ENCODE measurements around the gene SETD5. TPM values are rescaled to one million over a fixed set of nuclear protein-coding genes. Genes with fewer than 3 reads are reported as not detected.

The SETD5 gene, protein sequence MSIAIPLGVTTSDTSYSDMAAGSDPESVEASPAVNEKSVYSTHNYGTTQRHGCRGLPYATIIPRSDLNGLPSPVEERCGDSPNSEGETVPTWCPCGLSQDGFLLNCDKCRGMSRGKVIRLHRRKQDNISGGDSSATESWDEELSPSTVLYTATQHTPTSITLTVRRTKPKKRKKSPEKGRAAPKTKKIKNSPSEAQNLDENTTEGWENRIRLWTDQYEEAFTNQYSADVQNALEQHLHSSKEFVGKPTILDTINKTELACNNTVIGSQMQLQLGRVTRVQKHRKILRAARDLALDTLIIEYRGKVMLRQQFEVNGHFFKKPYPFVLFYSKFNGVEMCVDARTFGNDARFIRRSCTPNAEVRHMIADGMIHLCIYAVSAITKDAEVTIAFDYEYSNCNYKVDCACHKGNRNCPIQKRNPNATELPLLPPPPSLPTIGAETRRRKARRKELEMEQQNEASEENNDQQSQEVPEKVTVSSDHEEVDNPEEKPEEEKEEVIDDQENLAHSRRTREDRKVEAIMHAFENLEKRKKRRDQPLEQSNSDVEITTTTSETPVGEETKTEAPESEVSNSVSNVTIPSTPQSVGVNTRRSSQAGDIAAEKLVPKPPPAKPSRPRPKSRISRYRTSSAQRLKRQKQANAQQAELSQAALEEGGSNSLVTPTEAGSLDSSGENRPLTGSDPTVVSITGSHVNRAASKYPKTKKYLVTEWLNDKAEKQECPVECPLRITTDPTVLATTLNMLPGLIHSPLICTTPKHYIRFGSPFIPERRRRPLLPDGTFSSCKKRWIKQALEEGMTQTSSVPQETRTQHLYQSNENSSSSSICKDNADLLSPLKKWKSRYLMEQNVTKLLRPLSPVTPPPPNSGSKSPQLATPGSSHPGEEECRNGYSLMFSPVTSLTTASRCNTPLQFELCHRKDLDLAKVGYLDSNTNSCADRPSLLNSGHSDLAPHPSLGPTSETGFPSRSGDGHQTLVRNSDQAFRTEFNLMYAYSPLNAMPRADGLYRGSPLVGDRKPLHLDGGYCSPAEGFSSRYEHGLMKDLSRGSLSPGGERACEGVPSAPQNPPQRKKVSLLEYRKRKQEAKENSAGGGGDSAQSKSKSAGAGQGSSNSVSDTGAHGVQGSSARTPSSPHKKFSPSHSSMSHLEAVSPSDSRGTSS (N-terminal part only)
- polyA plus RNA-seq (2013, experiment 1 of 2) = 210 TPM
- 225 TPM for polyA plus RNA-seq (2013, experiment 2 of 2)

DNA sequence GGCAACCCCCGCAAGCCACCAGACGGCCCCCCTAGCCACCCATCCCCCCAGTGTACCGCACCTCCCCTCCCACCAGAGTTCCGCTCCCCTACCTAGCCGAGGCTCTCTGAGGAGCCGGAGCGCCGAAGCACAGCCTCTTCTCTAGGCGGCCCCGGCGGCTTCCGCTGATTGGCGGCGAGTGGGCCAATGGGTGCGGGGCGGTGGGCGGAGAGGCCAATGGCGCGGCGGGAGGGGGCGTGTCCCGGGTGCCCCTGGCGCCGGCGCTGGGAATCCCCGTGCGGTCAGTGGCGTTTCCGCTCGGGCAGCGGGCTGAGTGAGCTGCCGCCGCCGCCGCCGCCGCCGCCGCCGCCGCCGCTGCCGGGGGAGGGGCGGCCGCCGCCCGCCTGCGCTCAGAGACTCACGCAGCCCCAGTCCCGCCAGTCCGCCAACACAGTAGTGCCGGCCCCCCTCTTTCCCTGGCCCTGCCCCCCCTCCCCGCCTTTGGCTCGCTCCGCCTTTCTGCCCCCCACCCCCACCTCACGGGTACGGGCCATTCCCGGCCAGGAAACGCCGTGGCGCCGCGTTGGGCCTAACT lies at the start of gene SETD5:
TSS of gene SETD5 (plus strand) at position 284 of the 574 bp plus-strand sequence. CDS start 31,324 bp downstream, outside the sequence.
- Histone ChIP-seq H2AK5ac (ENCODE audit: low read depth, low read length) (peak within 1 kb of the TSS; percentile 97), H3K4me1 (ENCODE audit: control insufficient read depth in 2 of 2, insufficient read depth in 1 of 2, low read depth in 1 of 2, low read length in 2 of 2) (peaks cover 4 to 38% of the 10 kb centered on the region in 2 donors), H3K4me3 (ENCODE audit: low read length in 2 of 2) (peak within 1 kb of the TSS; percentile 88 to 93), H3K23ac (ENCODE audit: low read depth, low read length, poor library complexity) (peak within 1 kb of the TSS; percentile 97), H2BK5ac (ENCODE audit: low read length) (peak within 1 kb of the TSS; percentile 95), H3K18ac (ENCODE audit: low read length) (peak within 1 kb of the TSS; percentile 99), H3K79me1 (ENCODE audit: low read depth, low read length) (no peaks in the 10 kb centered on the region), H3K4ac (ENCODE audit: low read length) (peak within 1 kb of the TSS; percentile 56), H3K36me3 (replicated peaks in 1 of 2; ENCODE audit: control insufficient read depth in 2 of 2, insufficient read depth in 2 of 2, low read length in 2 of 2) (peaks cover 2 to 35% of the 10 kb centered on the region in 2 donors), H3K27ac (replicated peaks; ENCODE audit: low read length) (peak within 1 kb of the TSS; percentile 96), H3K9ac (ENCODE audit: low read depth, low read length, poor library complexity) (peak within 1 kb of the TSS; percentile 99), H4K8ac (ENCODE audit: low read depth, low read length) (no peak within 1 kb of the TSS), H3K14ac (ENCODE audit: low read length) (peak within 1 kb of the TSS; percentile 3), H2BK120ac (ENCODE audit: low read depth, low read length) (peak within 1 kb of the TSS; percentile 77), H2BK15ac (ENCODE audit: low read length) (peak within 1 kb of the TSS; percentile 70), H2AFZ (ENCODE audit: low read length) (peak within 1 kb of the TSS; percentile 77), H3K4me2 (ENCODE audit: insufficient read depth, low read length, poor library complexity, severe bottlenecking) (peak within 1 kb of the TSS; percentile 63), H3K27me3 (ENCODE audit: control insufficient read depth in 3 of 3, insufficient read depth in 3 of 3, low read depth in 1 of 3, low read length in 3 of 3) (no peaks in the 10 kb centered on the region), H2BK12ac (ENCODE audit: low read length) (peak within 1 kb of the TSS; percentile 14), H3K9me3 (replicated peaks in 1 of 2; ENCODE audit: control insufficient read depth in 2 of 2, insufficient read depth in 1 of 2, low read depth in 1 of 2, low read length in 2 of 2) (no peaks in the 10 kb centered on the region), H4K91ac (ENCODE audit: low read depth, low read length, poor library complexity) (no peak within 1 kb of the TSS)
- DNase-seq (ENCODE audit: low spot score) = peak; percentile 98
- WGBS, 2 donors (ENCODE audit: extremely low coverage in 2 of 2, insufficient read length in 2 of 2, insufficient replicate concordance in 1 of 2) = no CpG with 5 or more reads among the region's 63 CpGs

- no peaks in the 10 kb centered on the region for H3K27me3 ChIP-seq (ENCODE audit: control insufficient read depth in 3 of 3, insufficient read depth in 3 of 3, low read depth in 1 of 3, low read length in 3 of 3)
- no peak overlapping the region for H3K9ac ChIP-seq (ENCODE audit: low read depth, low read length, poor library complexity)
- no peak overlapping the region for H3K4ac ChIP-seq (ENCODE audit: low read length)
- peaks cover 3 to 17% of the 10 kb centered on the region in 2 donors for H3K4me1 ChIP-seq (ENCODE audit: control insufficient read depth in 2 of 2, insufficient read depth in 1 of 2, low read depth in 1 of 2, low read length in 2 of 2)
- no peak overlapping the region for H2BK15ac ChIP-seq (ENCODE audit: low read length)
- peak overlapping the region; percentile 50 for H2AFZ ChIP-seq (ENCODE audit: low read length)
- WGBS, 2 donors (ENCODE audit: extremely low coverage in 2 of 2, insufficient read length in 2 of 2, insufficient replicate concordance in 1 of 2) = no CpG with 5 or more reads among the region's 2 CpGs
- H2BK12ac ChIP-seq (ENCODE audit: low read length) = no peak overlapping the region
- H3K9me3 ChIP-seq (replicated peaks in 1 of 2; ENCODE audit: control insufficient read depth in 2 of 2, insufficient read depth in 1 of 2, low read depth in 1 of 2, low read length in 2 of 2) = no peaks in the 10 kb centered on the region
- H3K14ac ChIP-seq (ENCODE audit: low read length) = no peak overlapping the region
- no peak overlapping the region for H2AK5ac ChIP-seq (ENCODE audit: low read depth, low read length)
- H4K8ac ChIP-seq (ENCODE audit: low read depth, low read length) = no peak overlapping the region
- H2BK120ac ChIP-seq (ENCODE audit: low read depth, low read length) = no peak overlapping the region
- no peak overlapping the region for H3K23ac ChIP-seq (ENCODE audit: low read depth, low read length, poor library complexity)
- no peaks in the 10 kb centered on the region for H3K79me1 ChIP-seq (ENCODE audit: low read depth, low read length)
- H4K91ac ChIP-seq (ENCODE audit: low read depth, low read length, poor library complexity) = no peak overlapping the region
- H2BK5ac ChIP-seq (ENCODE audit: low read length) = no peak overlapping the region
- H3K4me3 ChIP-seq (ENCODE audit: low read length in 2 of 2) = no peak overlapping the region
- H3K18ac ChIP-seq (ENCODE audit: low read length) = no peak overlapping the region
- H3K36me3 ChIP-seq (replicated peaks in 1 of 2; ENCODE audit: control insufficient read depth in 2 of 2, insufficient read depth in 2 of 2, low read length in 2 of 2) = peaks cover 0 to 2% of the 10 kb centered on the region in 2 donors
- no peak overlapping the region for H3K27ac ChIP-seq (replicated peaks; ENCODE audit: low read length)
- no peak overlapping the region for H3K4me2 ChIP-seq (ENCODE audit: insufficient read depth, low read length, poor library complexity, severe bottlenecking)
- no peak for DNase-seq (ENCODE audit: low spot score)
Measured at GRCh38 chr3:9347887-9348286, 49.5 kb upstream of the SETD5 start.

- H2AK5ac ChIP-seq (ENCODE audit: low read depth, low read length) = no peak overlapping the region
- H3K4me2 ChIP-seq (ENCODE audit: insufficient read depth, low read length, poor library complexity, severe bottlenecking) = no peak overlapping the region
- no peak overlapping the region for H4K91ac ChIP-seq (ENCODE audit: low read depth, low read length, poor library complexity)
- H3K36me3 ChIP-seq (replicated peaks in 1 of 2; ENCODE audit: control insufficient read depth in 2 of 2, insufficient read depth in 2 of 2, low read length in 2 of 2) = peaks cover 0 to 2% of the 10 kb centered on the region in 2 donors
- no peak overlapping the region for H3K4ac ChIP-seq (ENCODE audit: low read length)
- no peak overlapping the region for H2BK12ac ChIP-seq (ENCODE audit: low read length)
- DNase-seq (ENCODE audit: low spot score) = no peak
- no peak overlapping the region for H3K18ac ChIP-seq (ENCODE audit: low read length)
- no peak overlapping the region for H3K14ac ChIP-seq (ENCODE audit: low read length)
- no CpG with 5 or more reads among the region's 2 CpGs for WGBS, 2 donors (ENCODE audit: extremely low coverage in 2 of 2, insufficient read length in 2 of 2, insufficient replicate concordance in 1 of 2)
- H3K27me3 ChIP-seq (ENCODE audit: control insufficient read depth in 3 of 3, insufficient read depth in 3 of 3, low read depth in 1 of 3, low read length in 3 of 3) = no peaks in the 10 kb centered on the region
- no peak overlapping the region for H3K9ac ChIP-seq (ENCODE audit: low read depth, low read length, poor library complexity)
- H2BK5ac ChIP-seq (ENCODE audit: low read length) = no peak overlapping the region
- H3K23ac ChIP-seq (ENCODE audit: low read depth, low read length, poor library complexity) = no peak overlapping the region
- no peaks in the 10 kb centered on the region for H3K9me3 ChIP-seq (replicated peaks in 1 of 2; ENCODE audit: control insufficient read depth in 2 of 2, insufficient read depth in 1 of 2, low read depth in 1 of 2, low read length in 2 of 2)
- no peak overlapping the region for H2BK120ac ChIP-seq (ENCODE audit: low read depth, low read length)
- H2BK15ac ChIP-seq (ENCODE audit: low read length) = no peak overlapping the region
- H3K27ac ChIP-seq (replicated peaks; ENCODE audit: low read length) = no peak overlapping the region
- no peak overlapping the region for H3K4me3 ChIP-seq (ENCODE audit: low read length in 2 of 2)
- H3K4me1 ChIP-seq (ENCODE audit: control insufficient read depth in 2 of 2, insufficient read depth in 1 of 2, low read depth in 1 of 2, low read length in 2 of 2) = peaks cover 5 to 22% of the 10 kb centered on the region in 2 donors
- peak overlapping the region; percentile 60 for H2AFZ ChIP-seq (ENCODE audit: low read length)
- no peak overlapping the region for H4K8ac ChIP-seq (ENCODE audit: low read depth, low read length)
- no peaks in the 10 kb centered on the region for H3K79me1 ChIP-seq (ENCODE audit: low read depth, low read length)
Measured at GRCh38 chr3:9349321-9350117, 47.9 kb upstream of the SETD5 start.

Measured in neuronal stem cell (in vitro differentiated cells).